SK-N-MC (cell line): ENCODE results near the gene SNX14.

Source experiments
- EZH2 ChIP-seq: fragments of 200-600 bp; sonication (generic); IDR thresholded peaks from one replicate; pipeline ENCODE4 v1.6.1; 2017; ENCODE audit warnings: antibody characterized with exemption
- FOXP2 ChIP-seq: optimal IDR thresholded peaks from 2 replicates; pipeline ENCODE3; 2011; ENCODE audit warnings: mild to moderate bottlenecking, moderate library complexity; ENCODE audit not compliant: insufficient read depth; ENCODE audit errors: extremely low read length, control extremely low read depth
- POLR2AphosphoS5 ChIP-seq: IDR thresholded peaks from 2 replicates; pipeline ENCODE4 v1.6.1; 2012; ENCODE audit warnings: mild to moderate bottlenecking, low read depth, low read length, borderline replicate concordance

DNA sequence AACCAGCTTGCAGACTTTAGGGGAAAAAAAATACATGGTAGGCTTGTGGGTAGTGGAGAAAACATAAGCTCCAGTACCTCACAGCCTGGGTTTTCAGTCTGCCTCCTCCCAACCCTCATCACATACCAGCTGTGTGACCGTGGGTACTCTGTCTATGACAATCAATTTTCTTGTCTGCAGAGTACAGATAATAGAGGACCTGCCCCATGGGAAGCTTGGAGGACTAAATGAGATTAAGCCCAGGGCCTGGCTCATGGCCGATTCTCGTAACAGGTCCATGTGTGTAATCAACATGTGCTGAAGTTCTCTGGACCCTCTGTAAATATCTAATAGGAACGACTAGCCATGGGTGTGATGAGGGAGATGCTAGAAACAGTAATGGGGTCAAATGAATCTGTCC lies 109.8 kb downstream of the SNX14 start:
- TF ChIP-seq EZH2 (no peak), POLR2AphosphoS5 (no peak), FOXP2 (no peak)
